ENCODE results near the gene PRKCG. TPM values are rescaled to one million over a fixed set of nuclear protein-coding genes. Genes with fewer than 3 reads are reported as not detected.
"Not testable (repeated sequence)": the region's sequence is repeated elsewhere in the genome, so short reads cannot be mapped to it uniquely, and the experiment has no call there.

PRKCG gene
- total RNA-seq (ENCODE audit: low replicate concordance) = not detected in 2 replicates

- no peak for DNase-seq (ENCODE audit: low read depth)
- peak within 1 kb of the TSS; percentile 56 for H3K4me3 ChIP-seq (ENCODE audit: low read depth, low read length)
- TF ChIP-seq CTCF (IDR thresholded peaks at IDR 0.05; ENCODE audit: insufficient read depth, low read length) = peak; percentile 19
Measured at GRCh38 chr19:53881482-53882390, at the start of gene PRKCG. Gene PRKCG (plus strand): TSS chr19:53882197. CDS start chr19:53882495, 298 bp downstream.

GRCh38 chr19:53832861-53833260 lies 49.1 kb upstream of the PRKCG start:
- not testable (repeated sequence) for H3K4me3 ChIP-seq (ENCODE audit: low read depth, low read length); DNase-seq (ENCODE audit: low read depth)

- H3K4me3 ChIP-seq (ENCODE audit: low read depth, low read length); DNase-seq (ENCODE audit: low read depth): not testable (repeated sequence)
Measured at GRCh38 chr19:53838446-53838845, 43.6 kb upstream of the PRKCG start.

- DNase-seq (ENCODE audit: low read depth); H3K4me3 ChIP-seq (ENCODE audit: low read depth, low read length): not testable (repeated sequence)
Measured at GRCh38 chr19:53840241-53840640, 41.8 kb upstream of the PRKCG start.

- H3K4me3 ChIP-seq (ENCODE audit: low read depth, low read length) = not testable (repeated sequence)
- peak; percentile 94 for DNase-seq (ENCODE audit: low read depth)
Measured at GRCh38 chr19:53840914-53841313, 41.1 kb upstream of the PRKCG start.

GRCh38 chr19:53844849-53845246 lies 37.1 kb upstream of the PRKCG start:
- DNase-seq (ENCODE audit: low read depth) = no peak
- no peak for TF ChIP-seq CTCF (IDR thresholded peaks at IDR 0.05; ENCODE audit: insufficient read depth, low read length)
- no peak overlapping the region for H3K4me3 ChIP-seq (ENCODE audit: low read depth, low read length)

GRCh38 chr19:53847555-53847954 lies 34.4 kb upstream of the PRKCG start:
- no peak for TF ChIP-seq CTCF (IDR thresholded peaks at IDR 0.05; ENCODE audit: insufficient read depth, low read length)
- no peak overlapping the region for H3K4me3 ChIP-seq (ENCODE audit: low read depth, low read length)
- DNase-seq (ENCODE audit: low read depth) = no peak

- DNase-seq (ENCODE audit: low read depth) = peak; percentile 92
- TF ChIP-seq CTCF (IDR thresholded peaks at IDR 0.05; ENCODE audit: insufficient read depth, low read length) = no peak
- peak overlapping the region; percentile 17 for H3K4me3 ChIP-seq (ENCODE audit: low read depth, low read length)
Measured at GRCh38 chr19:53849237-53849676, 32.7 kb upstream of the PRKCG start.

GRCh38 chr19:53853707-53854106 lies 28.3 kb upstream of the PRKCG start:
- no peak for DNase-seq (ENCODE audit: low read depth)
- no peak overlapping the region for H3K4me3 ChIP-seq (ENCODE audit: low read depth, low read length)
- no peak for TF ChIP-seq CTCF (IDR thresholded peaks at IDR 0.05; ENCODE audit: insufficient read depth, low read length)
